ENCODE results near the gene NAV2.

DNA sequence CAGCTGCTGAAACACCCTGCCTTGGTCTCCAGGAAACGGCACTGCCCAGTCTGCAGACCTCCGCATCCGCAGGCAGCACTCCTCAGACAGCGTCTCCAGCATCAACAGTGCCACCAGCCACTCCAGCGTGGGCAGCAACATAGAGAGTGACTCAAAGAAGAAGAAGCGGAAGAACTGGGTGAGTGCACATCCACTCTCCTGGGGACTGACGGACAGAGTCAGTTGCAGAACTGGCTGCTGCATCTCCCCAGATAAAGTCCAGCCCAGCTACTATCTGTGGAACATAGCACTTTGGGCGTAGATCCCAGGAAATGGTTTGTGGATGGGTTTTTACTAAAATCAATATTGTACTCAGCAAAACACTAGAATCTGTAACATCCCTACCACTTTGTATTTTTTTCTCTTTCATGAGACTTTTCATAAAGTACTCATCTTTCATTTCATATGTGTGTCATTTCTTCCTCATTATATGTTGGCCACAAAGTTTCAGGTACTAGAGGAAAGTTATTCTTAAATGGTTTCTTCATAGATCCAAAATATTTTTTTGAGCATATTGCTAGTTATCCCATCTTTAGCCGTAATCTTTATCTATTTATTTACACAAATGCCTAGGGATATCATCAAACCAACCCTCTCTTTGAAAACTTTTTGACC lies 367.5 kb downstream of the NAV2 start:
- no peak for TF ChIP-seq POLR2A (IDR thresholded peaks at IDR 0.05)
- TF ChIP-seq, protein P1, sequence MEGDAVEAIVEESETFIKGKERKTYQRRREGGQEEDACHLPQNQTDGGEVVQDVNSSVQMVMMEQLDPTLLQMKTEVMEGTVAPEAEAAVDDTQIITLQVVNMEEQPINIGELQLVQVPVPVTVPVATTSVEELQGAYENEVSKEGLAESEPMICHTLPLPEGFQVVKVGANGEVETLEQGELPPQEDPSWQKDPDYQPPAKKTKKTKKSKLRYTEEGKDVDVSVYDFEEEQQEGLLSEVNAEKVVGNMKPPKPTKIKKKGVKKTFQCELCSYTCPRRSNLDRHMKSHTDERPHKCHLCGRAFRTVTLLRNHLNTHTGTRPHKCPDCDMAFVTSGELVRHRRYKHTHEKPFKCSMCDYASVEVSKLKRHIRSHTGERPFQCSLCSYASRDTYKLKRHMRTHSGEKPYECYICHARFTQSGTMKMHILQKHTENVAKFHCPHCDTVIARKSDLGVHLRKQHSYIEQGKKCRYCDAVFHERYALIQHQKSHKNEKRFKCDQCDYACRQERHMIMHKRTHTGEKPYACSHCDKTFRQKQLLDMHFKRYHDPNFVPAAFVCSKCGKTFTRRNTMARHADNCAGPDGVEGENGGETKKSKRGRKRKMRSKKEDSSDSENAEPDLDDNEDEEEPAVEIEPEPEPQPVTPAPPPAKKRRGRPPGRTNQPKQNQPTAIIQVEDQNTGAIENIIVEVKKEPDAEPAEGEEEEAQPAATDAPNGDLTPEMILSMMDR (IDR thresholded peaks at IDR 0.05): no peak
